A549 (cell line): ENCODE results near the gene PAX1.

Source experiments
- CTCF ChIP-seq: fragments of >200 bp; sonication (Bioruptor Twin); formaldehyde crosslinking; IDR thresholded peaks from 3 replicates; pipeline ENCODE4 v1.5.1; 2016
- JUN ChIP-seq, 2 experiments: fragments of >200 bp; sonication (Bioruptor Twin); formaldehyde crosslinking; IDR thresholded peaks; 2 replicates in 1 of 2; 3 replicates in 1 of 2; pipeline ENCODE4 v1.6.1; 2016 to 2017
- KDM5A ChIP-seq: fragments of 200-600 bp; sonication (generic); IDR thresholded peaks from 2 replicates; pipeline ENCODE4 v1.6.1; 2016; ENCODE audit warnings: antibody characterized with exemption, mild to moderate bottlenecking
- POLR2A ChIP-seq: IDR thresholded peaks from 2 replicates; pipeline ENCODE4 v1.6.1; 2012; ENCODE audit warnings: mild to moderate bottlenecking, low read length
- RCOR1 ChIP-seq: fragments of 150-350 bp; IDR thresholded peaks from 2 replicates; pipeline ENCODE4 v1.6.1; 2014; ENCODE audit warnings: antibody characterized with exemption, low read length, low read depth
- REST ChIP-seq: fragments of 200-600 bp; sonication (generic); IDR thresholded peaks from 2 replicates; pipeline ENCODE4 v1.6.1; 2016; ENCODE audit warnings: antibody characterized with exemption, mild to moderate bottlenecking, moderate library complexity
- TFCP2L1 ChIP-seq: fragments of 250-450 bp; sonication (Bioruptor Pico); IDR thresholded peaks from 2 replicates; pipeline ENCODE4 v1.5.0; 2021; ENCODE audit warnings: mild to moderate bottlenecking

- TF ChIP-seq KDM5A = no peak
- TF ChIP-seq RCOR1 = no peak
- no peak for TF ChIP-seq REST
- TF ChIP-seq POLR2A = no peak
- no peak for TF ChIP-seq TFCP2L1 (CRISPR knock-in tag)
- TF ChIP-seq JUN (IDR thresholded peaks at IDR 0.05) = no peak
- TF ChIP-seq CTCF = no peak
Observed at GRCh38 chr20:21709535-21709904, 4.1 kb downstream of the PAX1 start.
